GM12873 (cell line): ENCODE results near the gene SMIM35.

Experiments used
- CTCF ChIP-seq: IDR thresholded peaks from 2 replicates; pipeline ENCODE4 v1.5.1; 2012; ENCODE audit warnings: low read depth, mild to moderate bottlenecking, moderate library complexity, low read length, control low read depth; ENCODE audit not compliant: insufficient read depth; ENCODE audit errors: missing control alignments

The SMIM35 gene

GRCh38 chr11:118106789-118107335, 20.1 kb upstream of the SMIM35 start:
- no peak for TF ChIP-seq CTCF

- no peak for TF ChIP-seq CTCF
Measured at GRCh38 chr11:118105657-118106305, 19.0 kb upstream of the SMIM35 start.

DNA sequence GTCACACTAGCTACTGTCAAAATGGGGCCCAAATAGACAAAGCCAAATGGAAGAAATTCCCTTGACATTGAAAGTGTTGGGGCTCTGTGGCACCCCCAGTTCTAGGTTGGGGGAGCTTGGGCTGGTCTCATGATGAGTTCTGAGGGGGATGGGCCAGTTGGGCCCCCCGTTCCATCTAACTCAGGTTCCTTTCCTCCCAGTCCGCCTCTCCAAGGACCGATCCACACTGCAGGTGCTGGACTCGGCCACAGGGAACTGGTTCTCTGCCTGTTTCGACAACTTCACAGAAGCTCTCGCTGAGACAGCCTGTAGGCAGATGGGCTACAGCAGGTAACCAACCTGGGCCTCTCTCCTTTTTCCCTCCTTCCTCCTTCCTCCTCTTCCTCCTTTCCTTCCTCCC, 17.7 kb upstream of the SMIM35 start:
- no peak for TF ChIP-seq CTCF

- no peak for TF ChIP-seq CTCF
Measured at GRCh38 chr11:118102721-118103261, 16.0 kb upstream of the SMIM35 start.

GRCh38 chr11:118100691-118101232, 14.0 kb upstream of the SMIM35 start:
- TF ChIP-seq CTCF: no peak

GRCh38 chr11:118099838-118100556, 13.2 kb upstream of the SMIM35 start:
- TF ChIP-seq CTCF: no peak
